WI38 (cell line): ENCODE results near the gene ALOX5AP.

Experiments
- H3K4me3 ChIP-seq: 2 replicates; pipeline ENCODE4 v1.5.1; 2011; ENCODE audit warnings: low read depth, mild to moderate bottlenecking, control low read depth, low read length
- CTCF ChIP-seq: IDR thresholded peaks from 2 replicates; pipeline ENCODE4 v1.5.1; 2012; ENCODE audit warnings: low read depth, mild to moderate bottlenecking, control low read depth, low read length

The ALOX5AP gene

GRCh38 chr13:30735025-30735871 is at the start of gene ALOX5AP:
Gene ALOX5AP (plus strand): TSS chr13:30735543. CDS start chr13:30735606, 63 bp downstream.
- H3K4me3 ChIP-seq: no peak within 1 kb of the TSS

GRCh38 chr13:30685987-30686386 is 49.4 kb upstream of the ALOX5AP start:
- no peak for TF ChIP-seq CTCF
- no peak overlapping the region for H3K4me3 ChIP-seq

More at GRCh38 chr13:30735025-30735871, at the start of gene ALOX5AP:
- TF ChIP-seq CTCF: no peak

GRCh38 chr13:30687601-30688000 is 47.7 kb upstream of the ALOX5AP start:
- TF ChIP-seq CTCF: no peak
- no peak overlapping the region for H3K4me3 ChIP-seq

- peak overlapping the region; percentile 52; the same call in 1 of the 2 replicates for H3K4me3 ChIP-seq
- no peak for TF ChIP-seq CTCF
Measured at GRCh38 chr13:30689752-30690151, 45.6 kb upstream of the ALOX5AP start.

- peak overlapping the region; percentile 52 for H3K4me3 ChIP-seq
- TF ChIP-seq CTCF: no peak
Measured at GRCh38 chr13:30690282-30691188, 44.8 kb upstream of the ALOX5AP start.

- TF ChIP-seq CTCF: no peak
Measured at GRCh38 chr13:30692113-30692512, 43.2 kb upstream of the ALOX5AP start.

More at GRCh38 chr13:30692113-30692512, 43.2 kb upstream of the ALOX5AP start:
- no peak overlapping the region for H3K4me3 ChIP-seq
